CD14-positive monocyte (primary cell): ENCODE results near the gene CDC42EP2. TPM values are rescaled to one million over a fixed set of nuclear protein-coding genes. Genes with fewer than 3 reads are reported as not detected.
A peak's percentile ranks its signal among the peaks of the same experiment; 100 is the strongest.

ENCODE experiments used
- DNase-seq, 3 donors: peaks; one replicate each; pipeline ENCODE4 v3.0.0-alpha.2; 2011 to 2022
- H2AFZ ChIP-seq: 2 replicates; pipeline ENCODE4 v1.6.0; 2012; ENCODE audit warnings: mild to moderate bottlenecking, low read depth, low read length, inconsistent platforms; ENCODE audit not compliant: insufficient read depth, poor library complexity, severe bottlenecking
- H3K27ac ChIP-seq, 2 donors: 1 replicate in 1 of 2; 2 replicates in 1 of 2; pipeline ENCODE4 v1.5.1; 2012 to 2013; ENCODE audit warnings: low read length in 2 of 2, control low read depth in 1 of 2, inconsistent platforms in 1 of 2, low read depth in 1 of 2, mild to moderate bottlenecking in 1 of 2
- H3K27me3 ChIP-seq, 2 donors: one replicate each; pipeline versions ENCODE4 v1.6.0 to v1.6.1; 2011 to 2013; ENCODE audit warnings: low read length in 2 of 2; ENCODE audit not compliant: control insufficient read depth in 2 of 2, insufficient read depth in 2 of 2
- H3K36me3 ChIP-seq, 2 donors: replicated peaks in 1 of 2; 1 replicate in 1 of 2; 2 replicates in 1 of 2; pipeline versions ENCODE4 v1.5.1 to v1.6.1; 2012 to 2013; ENCODE audit warnings: low read length in 2 of 2, control low read depth in 1 of 2, inconsistent platforms in 1 of 2, mild to moderate bottlenecking in 1 of 2; ENCODE audit not compliant: insufficient read depth in 2 of 2, control insufficient read depth in 1 of 2
- H3K4me1 ChIP-seq, 2 donors: 1 replicate in 1 of 2; 2 replicates in 1 of 2; pipeline versions ENCODE4 v1.5.1 to v1.6.1; 2012 to 2013; ENCODE audit warnings: low read length in 2 of 2, control low read depth in 1 of 2, inconsistent platforms in 1 of 2, mild to moderate bottlenecking in 1 of 2, moderate library complexity in 1 of 2; ENCODE audit not compliant: insufficient read depth in 2 of 2, control insufficient read depth in 1 of 2
- H3K4me2 ChIP-seq: replicated peaks from 2 replicates; pipeline ENCODE3; 2012; ENCODE audit warnings: low read length, moderate library complexity, mild to moderate bottlenecking; ENCODE audit not compliant: poor library complexity, severe bottlenecking; ENCODE audit errors: extremely low read depth
- H3K4me3 ChIP-seq, 3 experiments: fragments of 200-600 bp in 1 of 3; sonication (generic) in 1 of 3; replicated peaks in 1 of 3; 1 replicate in 2 of 3; 2 replicates in 1 of 3; pipeline ENCODE4 v1.5.1; 2011 to 2013; ENCODE audit warnings: low read length in 3 of 3, mild to moderate bottlenecking in 3 of 3, control low read depth in 2 of 3, low read depth in 2 of 3, inconsistent platforms in 1 of 3, moderate library complexity in 1 of 3
- H3K79me2 ChIP-seq: 2 replicates; pipeline ENCODE4 v1.6.0; 2012; ENCODE audit warnings: mild to moderate bottlenecking, control low read depth, inconsistent platforms, low read length, moderate library complexity; ENCODE audit not compliant: insufficient read depth
- H3K9ac ChIP-seq: 2 replicates; pipeline ENCODE4 v1.6.0; 2017; ENCODE audit warnings: low read length, mild to moderate bottlenecking; ENCODE audit not compliant: insufficient read depth, poor library complexity, severe bottlenecking
- H3K9me3 ChIP-seq, 2 donors: replicated peaks in 1 of 2; 1 replicate in 1 of 2; 2 replicates in 1 of 2; pipeline versions ENCODE4 v1.5.1 to v1.6.1; 2012 to 2013; ENCODE audit warnings: low read length in 2 of 2, control low read depth in 1 of 2; ENCODE audit not compliant: control insufficient read depth in 1 of 2, insufficient read depth in 1 of 2
- H4K20me1 ChIP-seq: 2 replicates; pipeline ENCODE4 v1.6.0; 2012; ENCODE audit warnings: mild to moderate bottlenecking, low read length, control low read depth, moderate library complexity; ENCODE audit not compliant: insufficient read depth
- H3K27ac Mint-ChIP-seq, 7 donors: one replicate each; pipeline ENCODE4 v1.8.0; 2020; ENCODE audit warnings: mild to moderate bottlenecking in 7 of 7, mixed read lengths in 7 of 7, moderate library complexity in 6 of 7, inconsistent platforms in 2 of 7
- H3K27me3 Mint-ChIP-seq, 3 donors: one replicate each; pipeline ENCODE4 v1.8.0; 2021 to 2022; ENCODE audit warnings: low read depth in 3 of 3, mild to moderate bottlenecking in 3 of 3, mixed read lengths in 3 of 3, moderate library complexity in 3 of 3, inconsistent platforms in 1 of 3
- H3K36me3 Mint-ChIP-seq, 2 donors: one replicate each; pipeline ENCODE4 v1.8.0; 2020; ENCODE audit warnings: mixed read lengths in 2 of 2, inconsistent platforms in 1 of 2, mild to moderate bottlenecking in 1 of 2
- H3K4me1 Mint-ChIP-seq: one replicate; pipeline ENCODE4 v1.8.0; 2020; ENCODE audit warnings: mild to moderate bottlenecking, mixed read lengths
- H3K4me3 Mint-ChIP-seq, 2 donors: one replicate each; pipeline ENCODE4 v1.8.0; 2020; ENCODE audit warnings: mild to moderate bottlenecking in 2 of 2, mixed read lengths in 2 of 2, moderate library complexity in 1 of 2
- H3K9me3 Mint-ChIP-seq, 7 donors: one replicate each; pipeline ENCODE4 v1.8.0; 2020 to 2022; ENCODE audit warnings: mixed read lengths in 7 of 7, mild to moderate bottlenecking in 6 of 7, moderate library complexity in 6 of 7, inconsistent platforms in 2 of 7
- WGBS: methylation state at CpG from one replicate; pipeline ENCODE4 v1.1.5; 2013; ENCODE audit warnings: missing lambda C conversion rate; ENCODE audit not compliant: insufficient coverage; 5-methylcytosine and 5-hydroxymethylcytosine counted together
- intact Hi-C, 2 donors: fragments of 100-400 bp; cut with micrococcal nuclease; formaldehyde crosslinking; loops; one replicate each; pipeline versions ENCODE4 v1.15.0 to v1.15.1; 2023
- polyA plus RNA-seq, 3 donors: library from polyadenylated mRNA; depleted of rRNA in 1 of 3; unstranded in 2 of 3; stranded (reverse) in 1 of 3; fragments of 300-500 nt in 2 of 3; fragments of >200 nt in 1 of 3; fragmentation: Illumina TruSeq in 2 of 3; gene quantifications; 1 replicate in 2 of 3; 2 replicates in 1 of 3; pipeline ENCODE4 v1.2.3, GENCODE V29; 2012 to 2021
- TF ChIP-seq, protein P1 (sequence below): fragments of 200-600 bp; IDR thresholded peaks from one replicate; pipeline ENCODE4 v1.8.0; 2022; ENCODE audit warnings: antibody characterized with exemption, mild to moderate bottlenecking

Gene CDC42EP2
- polyA plus RNA-seq, 3 donors: 5.4 to 15.6 (median 10.1) TPM

DNA sequence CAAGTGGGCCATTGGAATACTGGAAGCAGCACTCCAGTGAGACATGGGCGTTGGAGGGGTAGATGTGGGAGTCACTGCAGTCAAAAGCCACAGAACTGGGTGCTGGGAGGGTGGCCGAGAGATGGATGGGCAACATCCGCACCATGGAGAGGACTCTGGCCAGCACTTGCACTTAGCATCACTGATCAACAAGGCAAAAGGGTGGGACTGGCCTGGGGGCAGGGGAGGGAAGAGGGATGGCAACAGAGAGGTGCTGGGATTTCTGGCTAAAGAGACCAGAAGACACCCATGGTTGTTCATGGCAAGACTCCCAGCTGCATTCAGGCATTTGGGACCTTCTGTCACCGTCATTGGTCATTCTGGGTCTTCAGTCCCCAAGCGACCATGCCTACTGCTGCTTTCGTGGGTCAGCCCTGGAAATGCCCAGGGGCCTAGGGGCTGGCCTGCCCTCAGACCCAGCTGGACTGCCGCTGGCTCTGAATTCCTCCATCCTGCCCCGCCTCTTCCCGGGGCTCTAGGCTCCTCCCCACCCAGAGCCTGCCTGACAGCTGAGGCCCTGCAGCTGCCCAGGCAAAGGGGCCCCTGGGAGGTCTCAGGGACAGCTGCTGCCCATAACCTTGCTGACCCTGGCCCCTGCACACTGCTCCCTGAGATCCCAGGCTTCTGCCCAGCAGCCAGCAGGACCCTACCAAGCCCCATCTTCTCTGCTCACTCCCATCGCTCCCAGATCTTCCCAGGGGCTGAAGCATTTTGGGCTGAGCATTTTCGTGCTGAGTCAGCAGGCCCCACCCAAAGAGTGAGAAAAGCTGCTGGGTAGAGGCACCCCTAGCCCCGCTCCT lies 13.0 kb upstream of the CDC42EP2 start:
- Histone ChIP-seq H2AFZ (peak overlapping the region; percentile 42), H3K79me2 (no peaks in the 10 kb centered on the region), H3K27me3 (no peaks in the 10 kb centered on the region), H3K36me3 (peaks cover 15 to 30% of the 10 kb centered on the region in 2 donors), H3K9ac (peak overlapping the region; percentile 9), H3K9me3 (no peaks in the 10 kb centered on the region), H3K4me2 (peak overlapping the region; percentile 19), H3K4me3 (no peak overlapping the region), H3K4me1 (peaks cover 8 to 15% of the 10 kb centered on the region in 2 donors), H4K20me1 (no peaks in the 10 kb centered on the region), H3K27ac (peak overlapping the region in 1 of 2 donors; percentile 9)
- DNase-seq: no peak
- Mint-ChIP-seq H3K36me3 (peaks cover 35 to 49% of the 10 kb centered on the region in 2 donors), H3K9me3 (peaks cover 0 to 3% (median 0%) of the 10 kb centered on the region in 7 donors), H3K4me1 (peaks cover 14% of the 10 kb centered on the region), H3K27ac (peak overlapping the region in 2 of 7 donors; percentile 78 to 82), H3K4me3 (peak overlapping the region in 1 of 2 donors; percentile 76), H3K27me3 (peaks cover 0 to 2% (median 0%) of the 10 kb centered on the region in 3 donors)
- WGBS: 54% methylated on average over 9 of the region's 12 CpGs
- TF ChIP-seq, protein P1, sequence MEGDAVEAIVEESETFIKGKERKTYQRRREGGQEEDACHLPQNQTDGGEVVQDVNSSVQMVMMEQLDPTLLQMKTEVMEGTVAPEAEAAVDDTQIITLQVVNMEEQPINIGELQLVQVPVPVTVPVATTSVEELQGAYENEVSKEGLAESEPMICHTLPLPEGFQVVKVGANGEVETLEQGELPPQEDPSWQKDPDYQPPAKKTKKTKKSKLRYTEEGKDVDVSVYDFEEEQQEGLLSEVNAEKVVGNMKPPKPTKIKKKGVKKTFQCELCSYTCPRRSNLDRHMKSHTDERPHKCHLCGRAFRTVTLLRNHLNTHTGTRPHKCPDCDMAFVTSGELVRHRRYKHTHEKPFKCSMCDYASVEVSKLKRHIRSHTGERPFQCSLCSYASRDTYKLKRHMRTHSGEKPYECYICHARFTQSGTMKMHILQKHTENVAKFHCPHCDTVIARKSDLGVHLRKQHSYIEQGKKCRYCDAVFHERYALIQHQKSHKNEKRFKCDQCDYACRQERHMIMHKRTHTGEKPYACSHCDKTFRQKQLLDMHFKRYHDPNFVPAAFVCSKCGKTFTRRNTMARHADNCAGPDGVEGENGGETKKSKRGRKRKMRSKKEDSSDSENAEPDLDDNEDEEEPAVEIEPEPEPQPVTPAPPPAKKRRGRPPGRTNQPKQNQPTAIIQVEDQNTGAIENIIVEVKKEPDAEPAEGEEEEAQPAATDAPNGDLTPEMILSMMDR: no peak
- intact Hi-C loops: no loop called here

DNA sequence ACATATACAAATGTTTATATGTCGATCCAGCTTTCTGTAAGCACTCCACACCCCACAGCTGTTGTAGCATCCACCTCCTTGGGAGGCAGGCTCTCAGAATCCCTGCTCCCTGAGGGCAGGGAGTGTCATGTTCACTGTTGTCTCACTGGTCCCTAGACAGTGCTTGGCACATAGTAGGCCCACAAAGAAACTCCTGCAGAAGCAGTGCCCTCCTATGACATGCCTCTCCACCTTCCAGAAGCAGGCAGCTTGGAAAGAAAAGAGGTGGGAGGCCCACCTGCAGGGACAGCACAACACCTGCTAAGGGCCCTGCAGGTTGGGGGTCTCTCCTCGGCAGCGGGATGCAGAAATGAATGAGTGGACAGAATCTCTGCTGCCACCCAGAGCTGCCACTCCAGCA lies 11.1 kb upstream of the CDC42EP2 start:
- H3K27ac Mint-ChIP-seq: no peak overlapping the region

More for the DNA sequence above, 11.1 kb upstream of the CDC42EP2 start:
- H3K9ac ChIP-seq: no peak overlapping the region
- H3K4me1 Mint-ChIP-seq: peaks cover 26% of the 10 kb centered on the region
- H3K79me2 ChIP-seq: no peaks in the 10 kb centered on the region
- intact Hi-C loops: no loop called here
- peaks cover 2 to 5% (median 3%) of the 10 kb centered on the region in 3 donors for H3K27me3 Mint-ChIP-seq
- H3K9me3 Mint-ChIP-seq: peaks cover 0 to 5% (median 0%) of the 10 kb centered on the region in 7 donors
- H3K27ac ChIP-seq: no peak overlapping the region
- no peak overlapping the region for H2AFZ ChIP-seq
- no peak overlapping the region for H3K4me2 ChIP-seq
- TF ChIP-seq, protein P1: no peak
- peaks cover 2 to 14% of the 10 kb centered on the region in 2 donors for H3K36me3 ChIP-seq
- H3K36me3 Mint-ChIP-seq: peaks cover 29 to 36% of the 10 kb centered on the region in 2 donors
- H3K4me3 ChIP-seq: no peak overlapping the region
- no CpG with 5 or more reads among the region's 3 CpGs for WGBS
- no peaks in the 10 kb centered on the region for H4K20me1 ChIP-seq
- no peak overlapping the region for H3K4me3 Mint-ChIP-seq
- no peaks in the 10 kb centered on the region for H3K27me3 ChIP-seq
- peaks cover 18 to 29% of the 10 kb centered on the region in 2 donors for H3K4me1 ChIP-seq
- no peaks in the 10 kb centered on the region for H3K9me3 ChIP-seq
- DNase-seq: no peak
